ENCODE data around the gene HMX1.

The HMX1 gene

GRCh38 chr4:8912506-8912905 is 40.9 kb upstream of the HMX1 start:
- TF ChIP-seq CTCF (IDR thresholded peaks at IDR 0.05; ENCODE audit: extremely low read depth, missing control alignments) = no peak
- peak; percentile 15 for DNase-seq (ENCODE audit: low spot score)

DNA sequence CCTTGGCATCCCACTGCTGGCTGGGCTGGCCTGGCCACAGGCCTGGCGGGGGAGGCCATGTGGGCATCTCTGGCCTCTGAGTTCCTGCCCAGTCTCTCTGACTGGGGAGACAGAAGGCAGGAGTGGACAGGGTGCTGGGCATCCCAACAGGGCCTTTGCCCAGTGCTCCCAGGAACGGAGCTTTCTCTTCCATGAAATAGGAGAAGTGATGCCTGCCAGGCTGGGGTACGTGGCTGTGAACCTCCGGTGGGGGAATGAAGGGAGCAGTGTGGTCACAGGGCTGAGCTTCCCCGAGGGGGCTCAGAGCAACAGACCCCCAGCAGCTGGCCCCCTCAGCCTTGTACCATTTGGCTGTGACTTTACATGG is 40.4 kb upstream of the HMX1 start:
- TF ChIP-seq CTCF (IDR thresholded peaks at IDR 0.05; ENCODE audit: extremely low read depth, missing control alignments) = no peak

DNA sequence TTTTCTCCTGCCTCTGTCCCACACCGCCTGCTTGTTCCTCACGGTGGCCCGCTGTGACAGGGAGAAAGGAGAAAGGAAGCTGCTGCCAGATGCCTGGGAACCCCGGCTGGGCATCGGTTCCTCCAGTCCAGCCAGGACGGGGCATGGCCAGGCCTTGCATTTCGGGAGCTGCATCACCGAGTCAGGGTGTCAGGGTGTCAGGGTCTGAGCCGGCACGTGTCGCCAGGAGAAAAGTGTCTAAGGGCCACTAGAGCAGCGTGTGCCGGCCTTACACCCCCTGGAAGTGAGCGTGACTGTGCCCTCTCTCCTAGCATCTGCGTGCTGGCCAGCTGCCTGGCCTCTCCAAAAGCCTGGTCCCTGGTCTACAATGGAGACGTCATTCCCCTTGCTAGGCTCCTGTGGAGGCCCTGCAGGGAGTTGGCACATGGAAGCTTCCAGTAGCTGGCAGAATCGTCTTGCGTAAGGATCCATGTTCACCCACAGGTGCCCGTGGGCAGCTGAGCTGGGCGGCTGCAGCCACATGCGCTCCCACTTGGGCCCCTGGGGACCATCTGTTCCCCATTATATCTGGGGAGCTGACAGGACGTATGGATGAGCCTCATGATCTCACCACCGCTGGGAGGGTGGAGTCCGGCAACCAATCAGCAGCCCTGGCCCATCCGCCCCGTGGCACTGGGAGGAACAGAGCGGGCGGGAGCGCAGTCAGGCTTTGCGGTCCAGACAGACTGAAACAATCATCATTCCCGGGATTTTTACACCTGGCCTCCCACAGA is 39.9 kb upstream of the HMX1 start:
- TF ChIP-seq CTCF (IDR thresholded peaks at IDR 0.05; ENCODE audit: extremely low read depth, missing control alignments) = no peak

More for the DNA sequence above, 40.4 kb upstream of the HMX1 start:
- DNase-seq (ENCODE audit: low spot score) = peak; percentile 21

DNA sequence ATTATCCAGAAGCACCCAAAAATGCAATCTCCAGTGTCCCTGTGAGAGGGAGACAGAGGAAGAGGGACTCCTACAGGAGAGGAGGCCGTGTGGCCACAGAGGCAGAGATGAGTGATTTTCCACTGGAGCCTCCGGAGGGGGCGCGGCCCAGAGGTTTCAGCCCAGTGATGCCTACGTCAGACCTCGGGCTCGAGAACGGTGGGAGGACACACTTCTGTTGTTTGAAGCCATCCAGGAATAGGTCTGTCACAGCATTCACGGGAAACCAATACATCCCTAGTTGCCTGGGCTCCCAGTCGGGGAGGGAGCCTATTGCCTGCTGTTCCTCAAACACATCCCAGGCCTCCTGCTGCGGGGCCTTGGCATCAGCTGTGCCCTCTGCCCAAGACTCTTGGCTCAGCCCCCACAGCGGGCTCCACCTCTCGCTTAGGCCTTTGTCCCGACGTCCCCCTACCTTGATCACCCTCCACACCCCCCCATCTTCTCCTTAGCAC is 39.2 kb upstream of the HMX1 start:
- TF ChIP-seq CTCF (IDR thresholded peaks at IDR 0.05; ENCODE audit: extremely low read depth, missing control alignments) = no peak
- DNase-seq (ENCODE audit: low spot score) = no peak

More for the DNA sequence above, 39.9 kb upstream of the HMX1 start:
- DNase-seq (ENCODE audit: low spot score) = no peak

GRCh38 chr4:8910100-8910821 is 38.6 kb upstream of the HMX1 start:
- no peak for TF ChIP-seq CTCF (IDR thresholded peaks at IDR 0.05; ENCODE audit: extremely low read depth, missing control alignments)
- DNase-seq (ENCODE audit: low spot score) = no peak

GRCh38 chr4:8909548-8909947 is 37.9 kb upstream of the HMX1 start:
- DNase-seq (ENCODE audit: low spot score) = no peak
- TF ChIP-seq CTCF (IDR thresholded peaks at IDR 0.05; ENCODE audit: extremely low read depth, missing control alignments) = no peak

GRCh38 chr4:8908206-8908893 is 36.7 kb upstream of the HMX1 start:
- no peak for TF ChIP-seq CTCF (IDR thresholded peaks at IDR 0.05; ENCODE audit: extremely low read depth, missing control alignments)
- no peak for DNase-seq (ENCODE audit: low spot score)
